ENCODE measurements around the gene CENPX.

CENPX gene

GRCh38 chr17:82035488-82035887, 12.8 kb upstream of the CENPX start:
- H3K4me1 ChIP-seq (ENCODE audit: control insufficient read depth in 2 of 2, insufficient read depth in 1 of 2, low read depth in 1 of 2, low read length in 2 of 2), result peaks cover 14 to 22% of the 10 kb centered on the region in 2 donors
- H3K4ac ChIP-seq (ENCODE audit: low read length), result no peak overlapping the region
- no peak overlapping the region for H2AFZ ChIP-seq (ENCODE audit: low read length)
- H3K9me3 ChIP-seq (replicated peaks in 1 of 2; ENCODE audit: control insufficient read depth in 2 of 2, insufficient read depth in 1 of 2, low read depth in 1 of 2, low read length in 2 of 2), result no peaks in the 10 kb centered on the region
- peaks cover 8 to 33% of the 10 kb centered on the region in 2 donors for H3K36me3 ChIP-seq (replicated peaks in 1 of 2; ENCODE audit: control insufficient read depth in 2 of 2, insufficient read depth in 2 of 2, low read length in 2 of 2)
- peak overlapping the region; percentile 96 for H2AK5ac ChIP-seq (ENCODE audit: low read depth, low read length)
- no peak overlapping the region for H2BK15ac ChIP-seq (ENCODE audit: low read length)
- H2BK120ac ChIP-seq (ENCODE audit: low read depth, low read length), result no peak overlapping the region
- no peaks in the 10 kb centered on the region for H3K27me3 ChIP-seq (ENCODE audit: control insufficient read depth in 3 of 3, insufficient read depth in 3 of 3, low read depth in 1 of 3, low read length in 3 of 3)
- H3K27ac ChIP-seq (replicated peaks; ENCODE audit: low read length), result no peak overlapping the region
- H3K14ac ChIP-seq (ENCODE audit: low read length), result no peak overlapping the region
- H4K91ac ChIP-seq (ENCODE audit: low read depth, low read length, poor library complexity), result no peak overlapping the region
- DNase-seq (ENCODE audit: low spot score), result no peak
- H3K4me2 ChIP-seq (ENCODE audit: insufficient read depth, low read length, poor library complexity, severe bottlenecking), result no peak overlapping the region
- no peak overlapping the region for H4K8ac ChIP-seq (ENCODE audit: low read depth, low read length)
- peaks cover 10% of the 10 kb centered on the region for H3K79me1 ChIP-seq (ENCODE audit: low read depth, low read length)
- H3K4me3 ChIP-seq (ENCODE audit: low read length in 2 of 2), result peak overlapping the region in 1 of 2 donors; percentile 15
- peak overlapping the region; percentile 97 for H3K23ac ChIP-seq (ENCODE audit: low read depth, low read length, poor library complexity)
- no CpG with 5 or more reads among the region's 8 CpGs for WGBS, 2 donors (ENCODE audit: extremely low coverage in 2 of 2, insufficient read length in 2 of 2, insufficient replicate concordance in 1 of 2)
- no peak overlapping the region for H3K18ac ChIP-seq (ENCODE audit: low read length)
- H2BK5ac ChIP-seq (ENCODE audit: low read length), result peak overlapping the region; percentile 39
- H2BK12ac ChIP-seq (ENCODE audit: low read length), result no peak overlapping the region
- no peak overlapping the region for H3K9ac ChIP-seq (ENCODE audit: low read depth, low read length, poor library complexity)

- H2AK5ac ChIP-seq (ENCODE audit: low read depth, low read length), result no peak overlapping the region
- WGBS, 2 donors (ENCODE audit: extremely low coverage in 2 of 2, insufficient read length in 2 of 2, insufficient replicate concordance in 1 of 2), result no CpG with 5 or more reads among the region's 23 CpGs
- H2BK120ac ChIP-seq (ENCODE audit: low read depth, low read length), result no peak overlapping the region
- no peak overlapping the region for H2BK5ac ChIP-seq (ENCODE audit: low read length)
- no peak for DNase-seq (ENCODE audit: low spot score)
- no peak overlapping the region for H3K27ac ChIP-seq (replicated peaks; ENCODE audit: low read length)
- no peak overlapping the region for H3K14ac ChIP-seq (ENCODE audit: low read length)
- peak overlapping the region; percentile 50 for H3K9ac ChIP-seq (ENCODE audit: low read depth, low read length, poor library complexity)
- peaks cover 10% of the 10 kb centered on the region for H3K79me1 ChIP-seq (ENCODE audit: low read depth, low read length)
- H3K23ac ChIP-seq (ENCODE audit: low read depth, low read length, poor library complexity), result no peak overlapping the region
- no peak overlapping the region for H3K4me3 ChIP-seq (ENCODE audit: low read length in 2 of 2)
- H3K36me3 ChIP-seq (replicated peaks in 1 of 2; ENCODE audit: control insufficient read depth in 2 of 2, insufficient read depth in 2 of 2, low read length in 2 of 2), result peaks cover 12 to 35% of the 10 kb centered on the region in 2 donors
- no peaks in the 10 kb centered on the region for H3K27me3 ChIP-seq (ENCODE audit: control insufficient read depth in 3 of 3, insufficient read depth in 3 of 3, low read depth in 1 of 3, low read length in 3 of 3)
- H4K91ac ChIP-seq (ENCODE audit: low read depth, low read length, poor library complexity), result no peak overlapping the region
- no peak overlapping the region for H3K4me2 ChIP-seq (ENCODE audit: insufficient read depth, low read length, poor library complexity, severe bottlenecking)
- no peak overlapping the region for H4K8ac ChIP-seq (ENCODE audit: low read depth, low read length)
- H3K9me3 ChIP-seq (replicated peaks in 1 of 2; ENCODE audit: control insufficient read depth in 2 of 2, insufficient read depth in 1 of 2, low read depth in 1 of 2, low read length in 2 of 2), result no peaks in the 10 kb centered on the region
- no peak overlapping the region for H3K4ac ChIP-seq (ENCODE audit: low read length)
- H2BK12ac ChIP-seq (ENCODE audit: low read length), result no peak overlapping the region
- H2BK15ac ChIP-seq (ENCODE audit: low read length), result no peak overlapping the region
- H3K18ac ChIP-seq (ENCODE audit: low read length), result no peak overlapping the region
- peaks cover 14 to 22% of the 10 kb centered on the region in 2 donors for H3K4me1 ChIP-seq (ENCODE audit: control insufficient read depth in 2 of 2, insufficient read depth in 1 of 2, low read depth in 1 of 2, low read length in 2 of 2)
- no peak overlapping the region for H2AFZ ChIP-seq (ENCODE audit: low read length)
Observed at GRCh38 chr17:82034371-82035011, 11.8 kb upstream of the CENPX start.

- Histone ChIP-seq H3K79me1 (ENCODE audit: low read depth, low read length) (peaks cover 10% of the 10 kb centered on the region), H3K14ac (ENCODE audit: low read length) (no peak overlapping the region), H2AK5ac (ENCODE audit: low read depth, low read length) (peak overlapping the region; percentile 5), H3K4ac (ENCODE audit: low read length) (no peak overlapping the region), H3K18ac (ENCODE audit: low read length) (no peak overlapping the region), H4K91ac (ENCODE audit: low read depth, low read length, poor library complexity) (no peak overlapping the region), H2BK120ac (ENCODE audit: low read depth, low read length) (peak overlapping the region; percentile 41), H3K9me3 (replicated peaks in 1 of 2; ENCODE audit: control insufficient read depth in 2 of 2, insufficient read depth in 1 of 2, low read depth in 1 of 2, low read length in 2 of 2) (no peaks in the 10 kb centered on the region), H3K36me3 (replicated peaks in 1 of 2; ENCODE audit: control insufficient read depth in 2 of 2, insufficient read depth in 2 of 2, low read length in 2 of 2) (peaks cover 20 to 39% of the 10 kb centered on the region in 2 donors), H3K4me2 (ENCODE audit: insufficient read depth, low read length, poor library complexity, severe bottlenecking) (no peak overlapping the region), H3K4me3 (ENCODE audit: low read length in 2 of 2) (peak overlapping the region in 1 of 2 donors; percentile 14), H2BK15ac (ENCODE audit: low read length) (no peak overlapping the region), H3K27me3 (ENCODE audit: control insufficient read depth in 3 of 3, insufficient read depth in 3 of 3, low read depth in 1 of 3, low read length in 3 of 3) (no peaks in the 10 kb centered on the region), H4K8ac (ENCODE audit: low read depth, low read length) (no peak overlapping the region), H2BK5ac (ENCODE audit: low read length) (no peak overlapping the region), H2AFZ (ENCODE audit: low read length) (no peak overlapping the region), H3K9ac (ENCODE audit: low read depth, low read length, poor library complexity) (no peak overlapping the region), H3K27ac (replicated peaks; ENCODE audit: low read length) (no peak overlapping the region), H3K4me1 (ENCODE audit: control insufficient read depth in 2 of 2, insufficient read depth in 1 of 2, low read depth in 1 of 2, low read length in 2 of 2) (peaks cover 14 to 22% of the 10 kb centered on the region in 2 donors), H3K23ac (ENCODE audit: low read depth, low read length, poor library complexity) (no peak overlapping the region), H2BK12ac (ENCODE audit: low read length) (peak overlapping the region; percentile 22)
- DNase-seq (ENCODE audit: low spot score), result no peak
- no CpG with 5 or more reads among the region's 38 CpGs for WGBS, 2 donors (ENCODE audit: extremely low coverage in 2 of 2, insufficient read length in 2 of 2, insufficient replicate concordance in 1 of 2)
Observed at GRCh38 chr17:82033359-82034085, 10.8 kb upstream of the CENPX start.

- no peak overlapping the region for H4K91ac ChIP-seq (ENCODE audit: low read depth, low read length, poor library complexity)
- peak overlapping the region; percentile 54 for H2BK15ac ChIP-seq (ENCODE audit: low read length)
- H2AK5ac ChIP-seq (ENCODE audit: low read depth, low read length), result peak overlapping the region; percentile 83
- WGBS, 2 donors (ENCODE audit: extremely low coverage in 2 of 2, insufficient read length in 2 of 2, insufficient replicate concordance in 1 of 2), result no CpG with 5 or more reads among the region's 59 CpGs
- no peaks in the 10 kb centered on the region for H3K9me3 ChIP-seq (replicated peaks in 1 of 2; ENCODE audit: control insufficient read depth in 2 of 2, insufficient read depth in 1 of 2, low read depth in 1 of 2, low read length in 2 of 2)
- no peak overlapping the region for H3K27ac ChIP-seq (replicated peaks; ENCODE audit: low read length)
- H2BK12ac ChIP-seq (ENCODE audit: low read length), result no peak overlapping the region
- peak overlapping the region; percentile 81 for H2BK120ac ChIP-seq (ENCODE audit: low read depth, low read length)
- no peak overlapping the region for H3K4ac ChIP-seq (ENCODE audit: low read length)
- H3K23ac ChIP-seq (ENCODE audit: low read depth, low read length, poor library complexity), result peak overlapping the region; percentile 80
- H2BK5ac ChIP-seq (ENCODE audit: low read length), result no peak overlapping the region
- peak overlapping the region; percentile 2 for H3K14ac ChIP-seq (ENCODE audit: low read length)
- H4K8ac ChIP-seq (ENCODE audit: low read depth, low read length), result no peak overlapping the region
- H3K27me3 ChIP-seq (ENCODE audit: control insufficient read depth in 3 of 3, insufficient read depth in 3 of 3, low read depth in 1 of 3, low read length in 3 of 3), result no peaks in the 10 kb centered on the region
- H3K9ac ChIP-seq (ENCODE audit: low read depth, low read length, poor library complexity), result peak overlapping the region; percentile 82
- H3K36me3 ChIP-seq (replicated peaks in 1 of 2; ENCODE audit: control insufficient read depth in 2 of 2, insufficient read depth in 2 of 2, low read length in 2 of 2), result peaks cover 28 to 40% of the 10 kb centered on the region in 2 donors
- peaks cover 10% of the 10 kb centered on the region for H3K79me1 ChIP-seq (ENCODE audit: low read depth, low read length)
- no peak for DNase-seq (ENCODE audit: low spot score)
- H3K4me1 ChIP-seq (ENCODE audit: control insufficient read depth in 2 of 2, insufficient read depth in 1 of 2, low read depth in 1 of 2, low read length in 2 of 2), result peaks cover 13 to 19% of the 10 kb centered on the region in 2 donors
- H3K18ac ChIP-seq (ENCODE audit: low read length), result peak overlapping the region; percentile 94
- H3K4me2 ChIP-seq (ENCODE audit: insufficient read depth, low read length, poor library complexity, severe bottlenecking), result peak overlapping the region; percentile 100
- peak overlapping the region; percentile 77 for H2AFZ ChIP-seq (ENCODE audit: low read length)
- H3K4me3 ChIP-seq (ENCODE audit: low read length in 2 of 2), result peak overlapping the region; percentile 46 to 79
Observed at GRCh38 chr17:82031885-82032627, 9.4 kb upstream of the CENPX start.
